RWPE1 (cell line): ENCODE measurements around the gene PI4KB.

Source experiments
- CTCF ChIA-PET: fragments of 350-600 bp; sonication (Branson Sonifier 250); formaldehyde crosslinking; extraction: SDS; loops from one replicate; lab custom pipeline; 2021; lab: Yijun Ruan, JAX
- POLR2A ChIA-PET: fragments of 400-600 bp; formaldehyde crosslinking; extraction: SDS; loops from one replicate; lab custom pipeline; 2020; ENCODE audit warnings: antibody characterized with exemption; ENCODE audit not compliant: low non-redundant PET; lab: Yijun Ruan, JAX
- DNase-seq: peaks from one replicate; pipeline ENCODE4 v3.0.0; 2012; ENCODE audit warnings: low spot score
- H3K27ac ChIP-seq: fragments of 450-650 bp; 2 replicates; pipeline ENCODE4 v1.5.1; 2017
- TF ChIP-seq, protein P1 (sequence below): fragments of 450-650 bp; conservative IDR thresholded peaks from 2 replicates; pipeline ENCODE4 v1.5.1; 2017; ENCODE audit warnings: low read depth, mild to moderate bottlenecking

PI4KB gene

GRCh38 chr1:151242442-151242841 lies 84.8 kb downstream of the PI4KB start:
- CTCF ChIA-PET: interaction anchor here (0.6 kb wide), 1 partner anchor 66 kb away, joined by 3 read pairs; no protein-coding TSS in a partner anchor
- TF ChIP-seq, protein P1, sequence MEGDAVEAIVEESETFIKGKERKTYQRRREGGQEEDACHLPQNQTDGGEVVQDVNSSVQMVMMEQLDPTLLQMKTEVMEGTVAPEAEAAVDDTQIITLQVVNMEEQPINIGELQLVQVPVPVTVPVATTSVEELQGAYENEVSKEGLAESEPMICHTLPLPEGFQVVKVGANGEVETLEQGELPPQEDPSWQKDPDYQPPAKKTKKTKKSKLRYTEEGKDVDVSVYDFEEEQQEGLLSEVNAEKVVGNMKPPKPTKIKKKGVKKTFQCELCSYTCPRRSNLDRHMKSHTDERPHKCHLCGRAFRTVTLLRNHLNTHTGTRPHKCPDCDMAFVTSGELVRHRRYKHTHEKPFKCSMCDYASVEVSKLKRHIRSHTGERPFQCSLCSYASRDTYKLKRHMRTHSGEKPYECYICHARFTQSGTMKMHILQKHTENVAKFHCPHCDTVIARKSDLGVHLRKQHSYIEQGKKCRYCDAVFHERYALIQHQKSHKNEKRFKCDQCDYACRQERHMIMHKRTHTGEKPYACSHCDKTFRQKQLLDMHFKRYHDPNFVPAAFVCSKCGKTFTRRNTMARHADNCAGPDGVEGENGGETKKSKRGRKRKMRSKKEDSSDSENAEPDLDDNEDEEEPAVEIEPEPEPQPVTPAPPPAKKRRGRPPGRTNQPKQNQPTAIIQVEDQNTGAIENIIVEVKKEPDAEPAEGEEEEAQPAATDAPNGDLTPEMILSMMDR: no peak
- POLR2A ChIA-PET: interaction anchor here (0.6 kb wide), 1 partner anchor 90 kb away, joined by 3 read pairs; no protein-coding TSS in a partner anchor
- H3K27ac ChIP-seq: no peak overlapping the region
- no peak for DNase-seq
